HG03571 (cell line): Measurements from ENCODE around the gene TTLL11.
"Not testable (repeated sequence)": the region's sequence is repeated elsewhere in the genome, so short reads cannot be mapped to it uniquely, and the experiment has no call there.

Experiments
- ATAC-seq: cut with Tn5 transposase; IDR thresholded peaks from one replicate; pipeline ENCODE4 v1.9.1; 2021; ENCODE audit not compliant: unreplicated experiment

TTLL11 gene

DNA sequence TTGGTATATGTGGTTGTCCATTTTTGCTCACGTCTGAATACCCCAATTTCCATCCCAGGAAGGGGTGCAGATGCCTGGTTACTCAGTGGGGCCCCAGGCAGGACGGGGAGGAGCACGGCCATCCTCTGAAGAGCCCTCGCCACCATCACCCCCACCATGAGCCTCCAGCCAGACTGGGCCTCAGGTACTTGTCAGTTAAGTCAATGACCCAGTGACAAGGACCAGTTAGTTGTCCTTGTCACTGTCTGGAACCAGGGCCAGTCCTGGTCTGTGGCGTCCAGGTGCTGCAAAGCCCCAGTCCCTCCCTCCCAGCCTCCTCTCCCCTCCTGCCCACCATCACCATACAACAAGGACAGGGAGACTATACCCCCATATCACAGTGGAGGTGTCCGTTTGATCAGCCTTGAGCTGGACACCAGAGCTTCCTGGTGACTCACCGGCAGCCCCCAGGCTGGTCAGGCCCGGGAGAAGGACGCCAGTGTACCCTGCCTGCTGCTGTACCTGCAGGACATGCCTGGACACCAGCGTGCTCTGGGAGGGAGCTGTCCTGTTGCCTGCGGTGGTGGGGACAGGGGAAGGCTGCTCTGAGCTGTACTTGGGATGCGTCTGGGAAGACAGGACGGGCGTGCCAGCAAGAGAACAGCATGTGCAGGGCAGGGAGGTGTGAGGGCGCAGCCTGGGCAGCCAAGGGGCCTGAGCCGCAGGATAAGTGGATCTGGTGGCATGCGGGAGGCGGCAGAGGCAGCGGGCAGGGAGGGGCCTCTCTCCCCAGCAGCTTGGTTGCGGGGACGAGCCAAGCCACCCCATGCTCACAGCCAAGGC is 32.6 kb upstream of the TTLL11 start:
- no peak for ATAC-seq

DNA sequence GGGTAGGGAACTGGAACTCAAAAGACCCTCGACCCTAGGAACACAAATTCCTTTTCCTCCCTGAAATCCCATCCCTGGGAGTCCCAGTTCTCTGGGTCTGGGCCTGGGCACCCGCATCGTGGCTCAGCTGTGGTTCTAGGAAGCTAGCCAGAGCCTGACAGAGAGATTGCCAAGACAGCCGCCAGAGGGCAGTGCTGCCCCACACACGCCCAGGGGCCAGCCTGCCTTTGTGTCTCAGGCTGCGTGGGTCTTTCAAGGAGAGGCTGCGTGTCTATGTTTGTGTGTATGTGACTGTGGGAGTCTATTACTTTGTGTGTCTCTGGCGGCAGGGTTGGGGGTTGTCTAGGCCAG is 32.0 kb upstream of the TTLL11 start:
- ATAC-seq: peak; percentile 52

DNA sequence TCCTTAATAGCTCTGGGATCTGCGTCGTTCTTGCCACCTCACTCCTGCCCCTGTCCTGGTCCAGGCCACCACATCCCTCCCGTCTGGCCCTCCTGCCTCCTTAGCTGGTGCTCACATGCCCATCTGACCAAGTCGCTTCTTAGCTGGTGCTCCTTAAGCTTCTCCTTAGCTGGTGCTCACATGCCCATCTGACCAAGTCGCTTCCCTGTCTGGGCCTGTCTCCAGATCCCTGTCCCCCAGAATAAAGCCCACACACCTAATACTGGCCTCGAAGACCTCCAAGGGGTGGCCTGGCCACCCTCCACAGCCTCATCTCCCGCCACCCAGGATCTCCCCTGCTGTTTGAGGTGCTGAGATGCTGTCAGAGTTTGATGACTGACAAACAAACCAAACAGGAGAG is 31.4 kb upstream of the TTLL11 start:
- no peak for ATAC-seq

GRCh38 chr9:122124048-122124447 is 30.9 kb upstream of the TTLL11 start:
- no peak for ATAC-seq

DNA sequence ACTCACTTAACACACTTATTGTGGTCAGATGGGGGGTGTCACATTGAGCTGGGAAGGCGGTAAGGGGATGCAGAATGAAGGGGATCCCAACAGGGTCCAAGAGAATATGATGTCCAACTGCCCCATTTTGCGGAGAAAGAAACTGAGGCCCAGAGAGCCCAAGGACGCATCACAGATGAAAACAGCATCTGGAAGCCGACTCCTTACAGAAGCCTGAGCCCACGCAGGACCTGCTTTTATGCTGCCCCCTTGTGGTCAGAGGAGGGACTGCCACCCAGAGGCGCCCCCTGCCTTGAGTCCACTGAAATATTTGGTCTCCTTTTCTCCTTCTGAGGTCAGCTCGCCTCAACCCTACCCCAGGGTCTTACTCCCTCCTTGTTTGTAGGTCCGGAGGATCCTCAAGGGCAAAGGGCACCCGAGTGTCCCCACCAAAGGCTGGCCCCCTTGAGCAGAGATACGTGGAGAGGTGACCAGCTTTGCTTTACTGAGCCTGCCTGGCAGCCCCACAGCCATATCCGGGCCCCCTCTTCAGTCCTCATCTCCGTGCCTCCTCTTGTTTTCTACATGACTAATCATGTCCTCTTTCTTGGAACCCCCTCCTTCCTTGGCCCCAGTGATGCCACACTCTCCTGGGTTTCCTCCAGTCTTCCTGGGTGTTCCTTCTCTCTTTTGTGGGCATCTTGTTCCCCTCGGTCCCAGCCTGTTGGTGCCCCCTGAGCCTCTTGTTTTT is 30.0 kb upstream of the TTLL11 start:
- ATAC-seq: no peak

DNA sequence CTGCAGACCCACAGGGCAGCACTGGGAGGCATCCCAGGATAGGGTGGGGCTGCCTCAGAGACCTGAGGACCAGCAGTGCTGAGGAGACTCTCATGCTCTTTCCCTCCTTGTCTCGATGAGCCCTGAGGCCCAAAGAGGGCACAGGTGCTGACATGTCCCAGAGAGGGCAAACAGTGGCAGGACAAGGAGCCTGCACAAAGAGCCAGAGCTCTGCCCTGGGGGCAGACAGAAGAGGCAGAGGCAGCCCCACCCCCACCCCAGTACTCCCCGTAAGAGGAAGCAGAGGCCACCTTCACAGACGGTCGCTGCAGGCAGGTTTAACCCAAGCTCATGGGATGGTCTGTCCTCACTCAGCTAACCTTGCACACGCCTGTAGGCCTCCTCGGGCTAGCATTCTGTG is 29.4 kb upstream of the TTLL11 start:
- no peak for ATAC-seq

- no peak for ATAC-seq
Measured at GRCh38 chr9:122121931-122122330, 28.8 kb upstream of the TTLL11 start.

GRCh38 chr9:122121391-122121790 is 28.3 kb upstream of the TTLL11 start:
- ATAC-seq: no peak

DNA sequence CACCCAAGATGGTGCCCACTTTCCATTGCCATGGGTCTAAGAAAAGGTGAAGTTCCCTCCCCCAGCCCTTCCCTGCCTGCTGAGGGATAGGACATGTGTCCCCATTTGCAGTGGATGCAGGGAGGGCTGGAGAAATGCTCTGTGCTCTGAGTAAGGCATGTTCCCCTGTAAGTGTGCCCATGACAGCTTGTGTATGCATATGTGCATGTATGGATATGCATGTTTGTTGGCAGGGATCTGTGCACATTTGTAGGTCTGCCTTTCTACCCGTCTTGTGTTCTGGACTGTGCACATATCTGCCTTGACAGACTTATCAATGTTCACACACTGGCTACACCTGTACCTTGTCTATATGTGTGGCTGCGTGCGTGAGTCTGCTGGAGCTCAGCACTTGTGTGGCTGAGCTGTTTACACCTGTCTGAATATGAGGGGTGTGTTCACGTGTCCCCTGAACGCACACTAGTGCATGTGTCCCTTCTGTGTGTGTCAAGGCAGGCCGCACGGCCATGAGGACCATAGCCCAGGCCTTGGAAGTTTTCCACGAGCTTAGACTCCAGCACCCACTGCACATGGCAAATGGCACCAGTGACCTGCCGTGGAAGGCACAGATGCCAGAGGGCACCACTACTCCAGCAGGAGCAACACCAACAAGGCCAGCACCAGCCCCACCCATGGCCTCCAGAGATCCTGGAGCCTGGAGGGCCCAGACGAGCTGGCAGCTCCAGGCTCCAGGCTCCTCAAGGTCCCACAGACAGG is 27.4 kb upstream of the TTLL11 start:
- no peak for ATAC-seq

DNA sequence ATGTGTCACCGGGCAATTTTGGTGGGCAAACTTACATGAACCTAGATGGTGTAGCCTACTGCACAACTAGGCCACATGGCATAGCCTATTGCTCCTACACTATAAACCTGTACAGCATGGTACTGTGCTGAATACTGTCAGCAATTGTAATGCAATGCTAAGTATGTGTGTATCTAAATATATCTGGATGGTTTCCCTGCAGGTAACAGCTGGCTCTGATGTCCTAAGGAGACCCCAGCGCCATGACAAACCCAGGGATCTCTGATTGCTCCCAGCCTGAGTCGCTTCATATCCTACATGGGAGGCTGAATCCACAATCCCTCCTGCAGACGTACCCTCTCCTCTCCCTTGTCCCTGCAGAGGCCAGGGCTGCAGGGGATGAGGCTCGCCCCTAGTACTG is 26.6 kb upstream of the TTLL11 start:
- ATAC-seq: no peak

DNA sequence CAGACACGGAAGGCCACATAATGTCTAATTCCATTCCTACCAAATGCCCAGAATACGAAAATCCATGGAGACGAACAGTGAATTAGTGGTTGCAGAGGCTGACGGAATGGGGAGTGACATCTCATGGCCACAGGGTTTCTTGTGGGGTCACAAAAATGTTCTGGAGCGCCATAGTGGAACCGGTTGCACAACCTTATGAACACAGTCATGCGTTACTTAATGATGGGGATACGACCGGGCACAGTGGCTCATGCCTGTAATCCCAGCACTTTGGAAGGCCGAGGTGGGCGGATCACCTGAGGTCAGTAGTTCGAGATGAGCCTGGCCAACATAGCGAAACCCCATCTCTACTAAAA is 26.0 kb upstream of the TTLL11 start:
- ATAC-seq: no peak

DNA sequence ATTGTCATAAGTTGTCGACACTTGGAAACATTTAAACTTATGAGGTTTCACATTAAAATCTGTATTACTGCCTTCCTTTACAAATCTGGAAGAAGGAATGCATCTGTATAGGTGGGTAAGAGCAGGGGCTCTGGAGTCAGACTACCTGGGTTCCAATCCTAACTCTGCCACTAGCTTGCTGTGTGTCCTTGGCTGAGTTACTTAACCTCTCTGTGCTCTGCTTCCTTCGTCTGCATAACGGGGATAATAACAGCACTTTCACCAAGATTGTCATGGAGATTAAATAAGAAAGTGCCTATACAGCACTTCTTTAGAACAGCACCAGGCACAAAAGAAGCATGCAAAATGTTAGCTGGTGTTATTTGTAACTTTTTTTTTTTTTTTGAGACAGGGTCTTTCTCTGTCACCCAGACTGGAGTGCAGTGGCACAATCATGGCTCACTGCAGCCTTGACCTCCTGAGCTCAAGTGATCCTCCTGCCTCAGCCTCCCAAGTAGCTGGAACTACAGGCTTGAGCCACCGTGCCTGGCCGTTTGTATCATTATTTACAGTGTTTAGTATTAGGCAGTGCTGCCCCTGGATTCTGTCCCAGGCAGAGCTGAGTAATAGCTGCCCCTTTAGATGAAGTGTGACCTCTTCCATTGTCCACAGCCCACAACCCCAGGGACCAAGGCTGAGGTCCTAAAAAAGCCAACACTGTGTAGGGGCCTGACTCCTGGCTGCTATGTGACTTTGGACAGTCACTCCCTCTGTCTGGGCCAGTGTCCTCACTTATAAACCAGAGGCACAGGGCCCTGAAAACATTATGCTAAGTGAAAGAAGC is 25.4 kb upstream of the TTLL11 start:
- no peak for ATAC-seq

DNA sequence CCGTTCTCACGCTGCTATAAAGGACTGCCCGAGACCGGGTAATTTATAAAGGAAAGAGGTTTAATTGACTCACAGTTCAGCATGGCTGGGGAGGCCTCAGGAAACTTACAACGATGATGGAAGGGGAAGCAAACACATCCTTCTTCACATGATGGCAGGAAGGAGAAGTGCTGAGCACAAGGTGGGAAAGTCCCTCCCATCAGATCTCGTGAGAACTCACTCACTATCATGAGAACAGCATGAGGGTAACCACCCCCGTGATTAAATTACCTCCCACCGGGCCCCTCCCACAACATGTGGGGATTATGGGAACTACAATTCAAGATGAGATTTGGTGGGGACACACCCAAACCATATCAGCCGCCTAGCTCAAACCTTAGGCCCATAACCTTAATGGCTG is 24.1 kb upstream of the TTLL11 start:
- not testable (repeated sequence) for ATAC-seq

DNA sequence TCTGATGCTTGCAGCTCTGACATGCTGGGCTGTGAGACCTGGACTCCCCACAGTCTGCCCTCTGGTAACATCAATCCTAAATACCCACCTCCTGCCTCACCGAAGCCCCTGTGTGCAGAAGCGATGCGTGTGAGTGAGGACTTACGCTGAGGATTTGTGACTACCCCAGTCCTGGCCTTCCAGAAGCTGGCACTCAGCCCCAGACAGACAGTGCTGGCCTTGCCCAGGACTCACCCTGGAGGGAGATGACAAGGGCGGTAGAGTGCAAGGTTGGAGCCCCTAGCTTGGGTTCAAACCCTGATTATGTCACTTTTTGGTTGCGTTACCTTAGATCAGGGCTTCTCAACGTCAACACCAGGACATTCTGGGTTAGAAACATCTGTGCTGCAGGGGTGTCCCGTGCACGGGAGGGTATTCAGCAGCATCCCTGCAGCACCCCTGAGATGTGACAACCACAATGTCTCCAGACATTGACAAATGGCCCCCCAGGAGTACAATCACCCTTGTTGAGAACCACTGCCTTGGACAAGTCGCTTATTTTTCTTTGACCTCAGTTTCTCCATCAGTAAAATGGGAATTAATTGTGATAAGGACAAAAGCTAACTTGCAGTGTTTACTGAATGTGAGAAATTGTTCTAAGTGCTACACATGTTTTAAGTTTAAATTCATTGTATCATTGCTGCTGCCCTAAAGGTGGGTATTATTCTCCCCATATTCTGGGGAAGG is 23.5 kb upstream of the TTLL11 start:
- ATAC-seq: no peak

DNA sequence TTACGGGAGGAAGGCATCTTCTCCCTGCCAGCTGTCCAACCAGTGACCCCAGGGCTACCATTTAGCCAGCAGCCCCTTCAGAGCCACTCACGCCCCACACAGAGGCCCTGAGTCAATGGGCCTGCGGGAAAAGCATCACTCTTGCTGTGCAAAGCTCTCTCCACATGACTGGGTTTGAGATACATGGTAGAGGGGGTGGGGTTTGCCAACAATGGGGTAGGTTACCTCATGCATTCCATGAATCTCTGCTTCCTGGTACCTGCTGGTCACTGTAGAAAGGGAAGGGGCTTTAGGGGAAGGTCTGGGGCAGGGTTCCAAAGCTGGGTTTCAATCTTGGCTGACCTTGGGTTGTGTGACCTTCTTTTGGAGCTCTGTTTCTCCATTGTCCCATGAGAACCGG is 22.9 kb upstream of the TTLL11 start:
- ATAC-seq: no peak

DNA sequence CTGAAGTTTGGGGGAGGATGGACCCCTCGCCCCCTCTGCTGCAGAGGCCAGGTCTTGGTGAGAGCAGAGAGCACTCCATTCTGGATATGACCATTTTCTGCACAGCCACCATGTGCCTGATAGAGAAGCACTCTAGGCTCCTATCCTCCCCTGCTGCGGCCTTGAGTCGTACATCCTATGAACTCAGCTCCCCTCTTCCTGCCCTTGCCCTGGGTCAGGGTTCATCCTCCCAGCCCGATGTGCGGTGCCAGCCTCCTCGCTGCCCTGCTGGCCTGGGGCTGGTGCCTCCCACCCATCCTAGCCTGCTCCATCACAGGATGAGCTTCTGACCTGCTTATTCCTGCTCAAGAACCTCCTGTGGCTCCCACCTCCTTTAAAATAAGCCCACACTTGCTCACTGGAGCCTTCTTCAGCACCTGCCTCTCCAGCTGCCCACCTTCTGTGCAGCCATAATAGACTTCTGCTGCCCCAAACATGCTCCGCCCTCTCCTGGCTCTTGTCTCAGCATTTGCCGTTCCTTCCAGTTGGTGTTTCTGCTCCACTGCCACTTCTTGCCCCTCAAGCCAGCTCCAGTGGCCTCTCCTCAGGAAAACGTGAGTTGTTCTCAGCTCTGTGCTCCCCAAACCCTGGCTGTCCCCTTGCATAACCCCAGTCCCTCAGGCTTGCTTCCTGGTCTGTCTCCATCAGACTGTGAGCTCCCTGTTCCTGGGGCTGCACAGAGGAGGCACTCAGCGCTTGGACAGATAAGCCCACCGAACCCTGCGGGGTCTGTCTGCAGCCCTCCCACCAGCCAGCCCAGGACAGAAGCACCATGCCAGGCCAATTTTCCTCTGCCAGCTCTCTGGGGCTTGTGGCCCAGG is 22.3 kb upstream of the TTLL11 start:
- ATAC-seq: no peak

GRCh38 chr9:122113574-122113973 is 20.5 kb upstream of the TTLL11 start:
- ATAC-seq: no peak

DNA sequence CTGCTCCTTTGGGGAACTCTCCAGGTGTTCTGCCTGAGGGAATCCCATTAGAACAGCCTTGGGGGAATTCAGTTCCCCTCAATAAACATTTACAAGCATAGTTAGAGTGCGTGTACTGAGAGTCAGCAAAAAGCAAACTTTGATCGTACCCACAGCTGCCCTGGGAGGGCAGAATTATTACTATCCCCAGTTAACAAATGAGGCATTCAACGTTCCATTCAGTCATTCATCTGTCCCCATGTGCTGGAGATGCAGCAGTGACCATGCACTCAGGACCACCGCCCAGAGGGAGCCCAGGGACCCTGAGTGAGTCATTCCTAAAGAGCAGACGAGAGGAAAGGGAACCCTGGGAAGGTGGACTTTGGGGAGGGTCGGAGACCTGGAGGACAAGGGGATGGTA is 19.1 kb upstream of the TTLL11 start:
- ATAC-seq: no peak

- no peak for ATAC-seq
Measured at GRCh38 chr9:122111413-122112085, 18.4 kb upstream of the TTLL11 start.
